HCT116 (cell line): ENCODE data around the gene PRKG1. TPM values are rescaled to one million over a fixed set of nuclear protein-coding genes. Genes with fewer than 3 reads are reported as not detected.

Source experiments
- ATAC-seq: fragments of 200-7000 bp; cut with Tn5 transposase; 2 replicates; pipeline ENCODE4 v1.9.1; 2020; ENCODE audit warnings: mild to moderate bottlenecking, moderate library complexity
- BruUV-seq: library from RNA; stranded (reverse); fragments of 400-500 nt; replicated peaks from 2 replicates; lab custom pipeline; 2021; lab: Mats Ljungman, UMichigan
- CTCF ChIA-PET: fragments of 300-600 bp; sonication (Branson Sonifier 250); formaldehyde crosslinking; loops from one replicate; lab custom pipeline; 2021; ENCODE audit warnings: antibody characterized with exemption; lab: Charles Lee
- POLR2A ChIA-PET: fragments of 300-600, 350-600 bp; sonication (Branson Sonifier 250); formaldehyde crosslinking; loops from one replicate; lab custom pipeline; 2021; ENCODE audit warnings: antibody characterized with exemption; lab: Charles Lee
- RAD21 ChIA-PET, 2 experiments: fragments of 300-600 bp; sonication (Branson Sonifier 250); formaldehyde crosslinking; loops; one replicate each; lab custom pipeline; 2023; ENCODE audit warnings: low total read pairs in 2 of 2; ENCODE audit not compliant: uncharacterized antibody in 2 of 2, unreplicated experiment in 2 of 2, low non-redundant PET in 1 of 2; lab: Charles Lee
- DNase-seq: peaks from one replicate; pipeline ENCODE4 v3.0.0-alpha.2; 2010; ENCODE audit warnings: low read depth, low spot score
- H2AFZ ChIP-seq: fragments of 200-600 bp; shearing (Covaris generic), sonication (generic); 2 replicates; pipeline ENCODE4 v1.6.1; 2017; ENCODE audit warnings: low read depth, mixed run types, mixed read lengths, antibody characterized with exemption, low read length; ENCODE audit not compliant: poor library complexity, severe bottlenecking
- H3K27ac ChIP-seq: 2 replicates; pipeline ENCODE4 v1.5.1; 2012; ENCODE audit warnings: low read depth, low read length
- H3K27me3 ChIP-seq: fragments of 200-600 bp; sonication (generic); 2 replicates; pipeline ENCODE4 v1.6.1; 2016; ENCODE audit warnings: mixed run types, low read length, mixed read lengths; ENCODE audit not compliant: insufficient read depth
- H3K36me3 ChIP-seq, 2 experiments: fragments of 200-500 bp in 1 of 2; fragments of 200-600 bp in 1 of 2; sonication (Bioruptor generic) in 1 of 2; sonication (generic) in 1 of 2; 2 replicates each; pipeline versions ENCODE4 v1.5.1 to v1.6.1; 2014 to 2016; ENCODE audit warnings: low read length in 2 of 2, inconsistent platforms in 1 of 2, mixed read lengths in 1 of 2, mixed run types in 1 of 2; ENCODE audit not compliant: insufficient read depth in 2 of 2, control insufficient read depth in 1 of 2
- H3K4me1 ChIP-seq, 2 experiments: fragments of 200-600 bp in 1 of 2; sonication (generic) in 1 of 2; 2 replicates each; pipeline versions ENCODE4 v1.5.1 to v1.6.1; 2012 to 2017; ENCODE audit warnings: low read length in 2 of 2, inconsistent platforms in 1 of 2, mild to moderate bottlenecking in 1 of 2, mixed read lengths in 1 of 2, mixed run types in 1 of 2, moderate library complexity in 1 of 2; ENCODE audit not compliant: insufficient read depth in 2 of 2, control insufficient read depth in 1 of 2
- H3K4me2 ChIP-seq: fragments of 200-600 bp; sonication (generic); 2 replicates; pipeline ENCODE4 v1.6.1; 2017; ENCODE audit warnings: mixed run types, low read length, mixed read lengths
- H3K4me3 ChIP-seq, 2 experiments: fragments of 200-600 bp in 1 of 2; sonication (generic) in 1 of 2; replicated peaks in 1 of 2; 2 replicates each; pipeline ENCODE4 v1.5.1; 2011 to 2016; ENCODE audit warnings: low read length in 2 of 2, control low read depth in 1 of 2, low read depth in 1 of 2, mild to moderate bottlenecking in 1 of 2, mixed read lengths in 1 of 2, mixed run types in 1 of 2
- H3K79me2 ChIP-seq: fragments of 200-600 bp; sonication (generic); 2 replicates; pipeline ENCODE4 v1.6.1; 2017; ENCODE audit warnings: mild to moderate bottlenecking, mixed run types, low read length, moderate library complexity, mixed read lengths; ENCODE audit not compliant: insufficient read depth
- H3K9ac ChIP-seq: fragments of 200-600 bp; sonication (generic); 2 replicates; pipeline ENCODE4 v1.6.1; 2016; ENCODE audit warnings: low read length, mixed read lengths
- H3K9me2 ChIP-seq: fragments of 200-600 bp; sonication (generic), shearing (Covaris generic); 2 replicates; pipeline ENCODE4 v1.6.1; 2017; ENCODE audit warnings: mixed run types, mild to moderate bottlenecking, moderate library complexity; ENCODE audit not compliant: insufficient read depth
- H3K9me3 ChIP-seq, 2 experiments: fragments of 200-500 bp in 1 of 2; fragments of 200-600 bp in 1 of 2; sonication (Bioruptor generic) in 1 of 2; sonication (generic) in 1 of 2; 2 replicates each; pipeline ENCODE4 v1.6.1; 2014 to 2017; ENCODE audit warnings: low read length in 2 of 2, mixed read lengths in 2 of 2, inconsistent platforms in 1 of 2, low read depth in 1 of 2, mild to moderate bottlenecking in 1 of 2, mixed run types in 1 of 2, moderate library complexity in 1 of 2; ENCODE audit not compliant: control insufficient read depth in 1 of 2, insufficient read depth in 1 of 2
- H4K20me1 ChIP-seq: fragments of 200-600 bp; sonication (generic), shearing (Covaris generic); 2 replicates; pipeline ENCODE4 v1.6.1; 2017; ENCODE audit warnings: mixed run types, mild to moderate bottlenecking, moderate library complexity; ENCODE audit not compliant: insufficient read depth
- ATF3 ChIP-seq: IDR thresholded peaks from 2 replicates; pipeline ENCODE4 v1.6.1; 2012
- CBX3 ChIP-seq: IDR thresholded peaks from 2 replicates; pipeline ENCODE4 v1.6.1; 2012; ENCODE audit warnings: low read depth
- EGR1 ChIP-seq: IDR thresholded peaks from 2 replicates; pipeline ENCODE4 v1.6.1; 2012; ENCODE audit warnings: low read depth
- ELF1 ChIP-seq: IDR thresholded peaks from 2 replicates; pipeline ENCODE4 v1.6.1; 2012; ENCODE audit warnings: low read depth, borderline replicate concordance
- EZH2 ChIP-seq: fragments of 200-600 bp; sonication (generic); IDR thresholded peaks from 2 replicates; pipeline ENCODE4 v1.6.1; 2017; ENCODE audit warnings: antibody characterized with exemption, mixed run types
- FOSL1 ChIP-seq: IDR thresholded peaks from 2 replicates; pipeline ENCODE4 v1.6.1; 2012; ENCODE audit warnings: low read depth
- JUND ChIP-seq: IDR thresholded peaks from 2 replicates; pipeline ENCODE4 v1.6.1; 2012
- POLR2A ChIP-seq: IDR thresholded peaks from 2 replicates; pipeline ENCODE4 v1.7.0; 2011; ENCODE audit warnings: borderline replicate concordance; ENCODE audit not compliant: insufficient read depth, insufficient read length; ENCODE audit errors: extremely low read depth
- REST ChIP-seq: IDR thresholded peaks from 2 replicates; pipeline ENCODE4 v1.6.1; 2012; ENCODE audit warnings: low read depth
- SP1 ChIP-seq: IDR thresholded peaks from 2 replicates; pipeline ENCODE4 v1.6.1; 2012; ENCODE audit warnings: low read depth
- TCF7L2 ChIP-seq: IDR thresholded peaks from 2 replicates; pipeline ENCODE4 v1.7.0; 2011; ENCODE audit warnings: borderline replicate concordance, inconsistent platforms; ENCODE audit not compliant: insufficient read depth, insufficient read length; ENCODE audit errors: extremely low read depth
- YY1 ChIP-seq: IDR thresholded peaks from 2 replicates; pipeline ENCODE4 v1.6.1; 2011; ENCODE audit warnings: low read length, low read depth, moderate library complexity, mild to moderate bottlenecking; ENCODE audit not compliant: insufficient replicate concordance; ENCODE audit errors: extremely low read depth
- ZNF274 ChIP-seq: fragments of 200-500 bp; sonication (Bioruptor generic); IDR thresholded peaks from 2 replicates; pipeline ENCODE4 v1.6.1; 2014; ENCODE audit warnings: mild to moderate bottlenecking, low read depth, low read length, inconsistent platforms
- intact Hi-C: fragments of 100-400 bp; cut with micrococcal nuclease; formaldehyde crosslinking; loops from 2 replicates; pipeline ENCODE4 v1.10.0; 2022
- total RNA-seq: library from RNA; stranded (reverse); gene quantifications from one replicate; pipeline ENCODE4 v1.2.1, GENCODE V29; 2021; ENCODE audit not compliant: unreplicated experiment

Gene PRKG1
- total RNA-seq, 1 experiment from 2014 or later, result 1.4 TPM

GRCh38 chr10:52332815-52333214 lies 1258.5 kb downstream of the PRKG1 start:
- peaks cover 22 to 34% of the 10 kb centered on the region in 2 experiments for H3K4me1 ChIP-seq
- H3K36me3 ChIP-seq, result no peaks in the 10 kb centered on the region
- peak overlapping the region; percentile 51 for H2AFZ ChIP-seq
- CTCF ChIA-PET, result no interaction called here
- H3K9me2 ChIP-seq, result no peaks in the 10 kb centered on the region
- RAD21 ChIA-PET, result no interaction called here
- H3K27me3 ChIP-seq, result no peaks in the 10 kb centered on the region
- H3K79me2 ChIP-seq, result no peaks in the 10 kb centered on the region
- intact Hi-C loops, result loop anchor here (10.0 kb wide), 1 partner anchor 62 kb away; no protein-coding TSS in a partner anchor
- H4K20me1 ChIP-seq, result no peaks in the 10 kb centered on the region
- ATAC-seq (no peak), DNase-seq (no peak)
- H3K9me3 ChIP-seq, result no peaks in the 10 kb centered on the region
- BruUV-seq, result no TSS peak
- TF ChIP-seq TCF7L2 (no peak), SP1 (no peak), JUND (no peak), ELF1 (no peak), ATF3 (no peak), REST (no peak), FOSL1 (no peak), YY1 (no peak), CBX3 (no peak), EGR1 (no peak), EZH2 (no peak), ZNF274 (no peak), POLR2A (no peak)
- H3K4me3 ChIP-seq, result no peak overlapping the region
- POLR2A ChIA-PET, result no interaction called here
- H3K4me2 ChIP-seq, result no peak overlapping the region
- H3K27ac ChIP-seq, result no peak overlapping the region
- no peak overlapping the region for H3K9ac ChIP-seq
